Osteocyte (in vitro differentiated cells): ENCODE results near the gene NCK2. TPM values are rescaled to one million over a fixed set of nuclear protein-coding genes. Genes with fewer than 3 reads are reported as not detected.

ENCODE experiments used
- DNase-seq: peaks from one replicate; pipeline ENCODE4 v3.0.0; 2021; ENCODE audit warnings: mixed read lengths; ENCODE audit not compliant: unreplicated experiment; ENCODE audit errors: extremely low spot score
- H3K27ac Mint-ChIP-seq: one replicate; pipeline ENCODE4 v1.8.0; 2021; ENCODE audit warnings: mild to moderate bottlenecking, mixed read lengths; ENCODE audit not compliant: unreplicated experiment
- H3K27me3 Mint-ChIP-seq: one replicate; pipeline ENCODE4 v1.8.0; 2021; ENCODE audit warnings: mixed read lengths; ENCODE audit not compliant: unreplicated experiment
- H3K36me3 Mint-ChIP-seq: one replicate; pipeline ENCODE4 v1.8.0; 2021; ENCODE audit warnings: mixed read lengths; ENCODE audit not compliant: unreplicated experiment
- H3K4me1 Mint-ChIP-seq: one replicate; pipeline ENCODE4 v1.8.0; 2021; ENCODE audit warnings: mixed read lengths; ENCODE audit not compliant: unreplicated experiment
- H3K4me3 Mint-ChIP-seq: one replicate; pipeline ENCODE4 v1.8.0; 2021; ENCODE audit warnings: mild to moderate bottlenecking, moderate library complexity, mixed read lengths; ENCODE audit not compliant: unreplicated experiment
- H3K9me3 Mint-ChIP-seq: one replicate; pipeline ENCODE4 v1.8.0; 2021; ENCODE audit warnings: mixed read lengths; ENCODE audit not compliant: unreplicated experiment
- total RNA-seq: library from RNA; stranded (reverse); gene quantifications from 2 replicates; pipeline ENCODE4 v1.2.1, GENCODE V29; 2021
- TF ChIP-seq, protein P1 (sequence below): fragments of 200-600 bp; sonication (generic); IDR thresholded peaks from 2 replicates; pipeline ENCODE4 v1.5.0; 2021; ENCODE audit warnings: antibody characterized with exemption, mild to moderate bottlenecking, moderate library complexity

Gene NCK2
- total RNA-seq, 1 donor from 2014 or later = 39.5 TPM

DNA sequence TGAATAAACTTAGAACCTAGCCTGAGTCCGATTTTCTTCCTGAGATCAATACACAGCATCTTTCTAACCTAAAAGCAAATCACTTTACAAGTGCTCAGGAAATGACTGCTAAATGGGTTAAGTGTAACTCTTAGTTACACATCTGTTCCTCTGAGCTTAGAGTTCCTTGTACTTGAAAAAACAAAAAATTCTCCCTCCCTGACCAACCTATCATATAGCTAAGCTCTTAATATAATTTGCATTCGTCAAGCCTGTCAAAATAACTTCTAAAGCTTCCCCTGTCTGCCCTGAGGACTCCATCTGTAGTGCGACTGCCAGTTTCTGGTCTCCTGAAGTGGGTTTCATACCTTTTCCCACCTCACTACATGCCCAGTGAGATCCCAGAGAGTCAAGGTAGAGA, 190.4 kb downstream of the NCK2 start:
- H3K36me3 Mint-ChIP-seq = no peaks in the 10 kb centered on the region

DNA sequence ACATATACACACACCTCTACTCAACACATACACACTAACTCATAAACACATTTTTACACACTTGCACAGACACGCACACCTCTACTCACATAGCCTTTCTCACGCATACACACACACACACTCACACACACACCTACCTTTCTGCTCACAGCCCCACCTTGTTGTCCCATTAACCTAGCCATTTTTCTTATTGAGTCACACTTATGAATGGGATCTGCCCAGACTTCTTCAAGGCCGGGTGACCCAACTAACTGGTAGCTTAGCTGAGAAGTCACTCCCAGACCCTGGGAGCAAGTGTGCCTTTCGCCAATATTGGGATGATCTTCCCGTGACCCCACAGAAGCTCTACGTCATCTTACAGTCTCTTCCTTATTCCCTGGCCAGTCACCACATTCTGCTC, 192.2 kb downstream of the NCK2 start:
- Mint-ChIP-seq H3K36me3 (no peaks in the 10 kb centered on the region), H3K4me1 (no peaks in the 10 kb centered on the region), H3K4me3 (no peak overlapping the region), H3K27me3 (peaks cover 16% of the 10 kb centered on the region), H3K9me3 (peaks cover 6% of the 10 kb centered on the region), H3K27ac (no peak overlapping the region)
- TF ChIP-seq, protein P1, sequence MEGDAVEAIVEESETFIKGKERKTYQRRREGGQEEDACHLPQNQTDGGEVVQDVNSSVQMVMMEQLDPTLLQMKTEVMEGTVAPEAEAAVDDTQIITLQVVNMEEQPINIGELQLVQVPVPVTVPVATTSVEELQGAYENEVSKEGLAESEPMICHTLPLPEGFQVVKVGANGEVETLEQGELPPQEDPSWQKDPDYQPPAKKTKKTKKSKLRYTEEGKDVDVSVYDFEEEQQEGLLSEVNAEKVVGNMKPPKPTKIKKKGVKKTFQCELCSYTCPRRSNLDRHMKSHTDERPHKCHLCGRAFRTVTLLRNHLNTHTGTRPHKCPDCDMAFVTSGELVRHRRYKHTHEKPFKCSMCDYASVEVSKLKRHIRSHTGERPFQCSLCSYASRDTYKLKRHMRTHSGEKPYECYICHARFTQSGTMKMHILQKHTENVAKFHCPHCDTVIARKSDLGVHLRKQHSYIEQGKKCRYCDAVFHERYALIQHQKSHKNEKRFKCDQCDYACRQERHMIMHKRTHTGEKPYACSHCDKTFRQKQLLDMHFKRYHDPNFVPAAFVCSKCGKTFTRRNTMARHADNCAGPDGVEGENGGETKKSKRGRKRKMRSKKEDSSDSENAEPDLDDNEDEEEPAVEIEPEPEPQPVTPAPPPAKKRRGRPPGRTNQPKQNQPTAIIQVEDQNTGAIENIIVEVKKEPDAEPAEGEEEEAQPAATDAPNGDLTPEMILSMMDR = no peak
- DNase-seq = no peak

More for the DNA sequence above, 190.4 kb downstream of the NCK2 start:
- Mint-ChIP-seq H3K9me3 (peaks cover 6% of the 10 kb centered on the region), H3K4me1 (no peaks in the 10 kb centered on the region), H3K4me3 (no peak overlapping the region), H3K27me3 (peaks cover 18% of the 10 kb centered on the region), H3K27ac (no peak overlapping the region)
- TF ChIP-seq, protein P1 = no peak
- DNase-seq = no peak

DNA sequence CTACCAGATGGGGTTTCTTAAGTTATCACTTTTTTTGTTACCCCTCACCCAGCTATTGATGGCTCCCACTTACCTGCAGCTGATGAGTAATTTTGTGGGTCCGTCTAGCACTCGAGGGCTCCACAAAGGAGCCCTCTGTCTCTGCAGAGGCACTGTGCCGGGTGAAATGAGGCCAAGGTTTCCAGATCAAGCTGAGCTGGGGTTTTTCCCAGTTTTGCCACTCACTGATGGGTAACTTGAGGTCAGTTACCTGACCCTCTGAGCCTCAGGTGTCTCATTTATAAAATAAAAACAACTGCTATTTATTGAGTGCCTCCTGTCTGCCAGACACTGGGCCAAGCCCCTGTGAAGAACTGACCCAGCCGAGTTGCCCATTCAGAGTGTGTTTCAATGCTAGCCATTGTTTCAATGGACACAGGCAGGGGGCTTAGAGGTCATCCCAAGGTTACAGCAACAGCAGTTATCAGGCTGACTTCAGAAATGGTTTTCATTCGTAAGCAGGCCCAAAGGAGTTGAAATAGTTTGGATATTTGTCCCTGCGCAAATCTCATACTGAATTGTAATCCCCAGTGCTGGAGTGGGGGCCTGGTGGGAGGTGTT, 192.9 kb downstream of the NCK2 start:
- Mint-ChIP-seq H3K27ac (no peak overlapping the region), H3K4me1 (no peaks in the 10 kb centered on the region), H3K36me3 (no peaks in the 10 kb centered on the region), H3K4me3 (no peak overlapping the region), H3K9me3 (peaks cover 6% of the 10 kb centered on the region), H3K27me3 (peaks cover 16% of the 10 kb centered on the region)
- no peak for DNase-seq
- TF ChIP-seq, protein P1 = no peak
